GM12865 (cell line): Measurements from ENCODE around the gene GSDME.

Experiments used
- DNase-seq: peaks from one replicate; pipeline ENCODE4 v3.0.0; 2010; ENCODE audit warnings: low read depth
- H3K4me3 ChIP-seq: 2 replicates; pipeline ENCODE4 v1.5.1; 2011; ENCODE audit warnings: mild to moderate bottlenecking, low read depth, low read length, control low read depth
- TF ChIP-seq, protein P1 (sequence below): IDR thresholded peaks from 2 replicates; pipeline ENCODE4 v1.5.1; 2011; ENCODE audit warnings: low read length, control low read depth, low read depth, inconsistent platforms; ENCODE audit not compliant: insufficient read depth; ENCODE audit errors: missing control alignments

The GSDME gene

DNA sequence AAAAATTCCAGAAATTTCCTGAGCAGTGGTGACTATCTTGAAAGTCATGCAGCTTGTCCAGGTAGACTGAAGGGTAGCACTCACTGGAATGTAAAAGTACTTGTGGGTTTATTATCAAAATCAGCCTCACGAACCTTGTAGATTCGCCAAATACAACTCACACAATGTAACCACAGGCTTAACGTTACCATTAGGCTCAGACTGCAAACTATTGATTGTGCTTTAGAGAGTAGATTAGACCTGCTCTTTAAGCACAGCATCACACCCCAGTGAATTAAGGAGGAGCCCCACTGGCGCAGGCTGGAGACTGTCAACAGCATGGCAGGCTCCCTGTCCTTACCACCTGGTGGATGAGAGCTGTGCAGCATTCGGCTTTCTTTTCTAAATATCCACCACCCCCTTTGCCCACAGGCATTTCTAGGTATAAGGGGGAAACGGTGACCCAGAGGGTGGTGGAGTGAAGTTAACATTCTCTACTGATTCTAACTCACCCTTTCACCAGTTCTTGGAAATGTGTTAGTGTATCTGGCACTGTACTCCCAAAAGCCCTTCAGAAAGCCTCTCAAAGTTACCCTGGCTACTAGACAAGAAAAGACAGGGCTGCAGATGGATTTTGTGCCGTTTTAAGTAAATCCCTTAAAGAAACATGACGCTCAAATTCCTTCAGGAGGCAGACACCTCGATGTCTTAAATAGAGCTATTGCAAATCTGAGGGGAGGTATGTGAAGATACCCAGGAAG lies 56.6 kb downstream of the GSDME start:
- DNase-seq: no peak
- TF ChIP-seq, protein P1, sequence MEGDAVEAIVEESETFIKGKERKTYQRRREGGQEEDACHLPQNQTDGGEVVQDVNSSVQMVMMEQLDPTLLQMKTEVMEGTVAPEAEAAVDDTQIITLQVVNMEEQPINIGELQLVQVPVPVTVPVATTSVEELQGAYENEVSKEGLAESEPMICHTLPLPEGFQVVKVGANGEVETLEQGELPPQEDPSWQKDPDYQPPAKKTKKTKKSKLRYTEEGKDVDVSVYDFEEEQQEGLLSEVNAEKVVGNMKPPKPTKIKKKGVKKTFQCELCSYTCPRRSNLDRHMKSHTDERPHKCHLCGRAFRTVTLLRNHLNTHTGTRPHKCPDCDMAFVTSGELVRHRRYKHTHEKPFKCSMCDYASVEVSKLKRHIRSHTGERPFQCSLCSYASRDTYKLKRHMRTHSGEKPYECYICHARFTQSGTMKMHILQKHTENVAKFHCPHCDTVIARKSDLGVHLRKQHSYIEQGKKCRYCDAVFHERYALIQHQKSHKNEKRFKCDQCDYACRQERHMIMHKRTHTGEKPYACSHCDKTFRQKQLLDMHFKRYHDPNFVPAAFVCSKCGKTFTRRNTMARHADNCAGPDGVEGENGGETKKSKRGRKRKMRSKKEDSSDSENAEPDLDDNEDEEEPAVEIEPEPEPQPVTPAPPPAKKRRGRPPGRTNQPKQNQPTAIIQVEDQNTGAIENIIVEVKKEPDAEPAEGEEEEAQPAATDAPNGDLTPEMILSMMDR: no peak
- no peak overlapping the region for H3K4me3 ChIP-seq

DNA sequence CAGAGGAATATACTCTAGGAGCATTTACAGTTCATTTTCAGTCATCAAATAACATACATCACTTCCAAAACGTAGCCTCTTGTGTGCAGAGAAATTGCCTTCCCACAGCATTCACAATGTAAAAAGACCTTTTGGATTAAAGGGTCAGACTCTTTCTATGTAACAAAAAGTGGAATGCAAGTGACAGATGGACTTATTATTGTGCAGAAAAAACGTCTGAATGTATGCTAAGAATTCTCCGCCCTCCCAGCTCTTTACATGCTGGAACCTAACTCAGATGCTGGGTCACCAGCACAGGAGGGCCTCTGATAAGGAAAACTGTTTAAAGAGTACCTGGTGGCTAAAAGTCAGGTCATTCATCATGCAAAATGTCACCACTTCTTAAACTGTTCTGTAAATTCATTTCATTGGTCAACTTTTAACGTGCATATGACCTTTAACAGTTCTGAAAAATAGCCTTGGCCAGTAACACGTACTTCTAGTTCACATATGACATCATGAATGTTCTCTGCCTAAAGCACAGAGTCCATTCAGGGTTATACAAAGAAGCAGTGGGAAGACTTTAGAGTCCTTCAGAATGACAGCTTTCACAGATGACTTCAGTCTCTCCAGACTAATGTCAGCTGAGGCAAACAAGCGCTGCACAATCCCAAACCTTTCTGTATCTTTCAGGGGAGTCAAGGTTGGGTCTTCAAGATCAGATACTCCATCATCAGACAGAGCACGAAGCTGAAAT lies 58.6 kb downstream of the GSDME start:
- TF ChIP-seq, protein P1: no peak
- no peak overlapping the region for H3K4me3 ChIP-seq
- DNase-seq: no peak

DNA sequence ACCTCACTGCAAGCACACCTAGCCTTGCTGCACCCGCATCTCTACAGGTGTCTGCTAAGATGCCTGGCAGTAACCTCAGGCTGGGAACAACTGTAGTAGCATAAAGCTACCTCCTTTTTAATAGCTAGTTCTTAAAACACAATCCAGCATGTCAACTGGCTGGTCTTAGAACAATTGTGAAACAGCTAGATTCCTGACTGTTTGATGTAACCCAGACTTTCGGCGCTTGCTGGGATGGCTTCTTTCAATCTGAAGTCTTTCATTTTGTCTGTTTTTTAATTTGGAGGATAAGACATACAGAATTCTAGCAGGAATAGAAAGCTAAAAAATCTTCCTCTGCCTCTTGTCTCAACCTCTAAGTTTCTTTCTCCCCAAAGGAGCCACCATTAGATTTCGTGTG lies 59.8 kb downstream of the GSDME start:
- no peak overlapping the region for H3K4me3 ChIP-seq
- no peak for DNase-seq
- TF ChIP-seq, protein P1: no peak

DNA sequence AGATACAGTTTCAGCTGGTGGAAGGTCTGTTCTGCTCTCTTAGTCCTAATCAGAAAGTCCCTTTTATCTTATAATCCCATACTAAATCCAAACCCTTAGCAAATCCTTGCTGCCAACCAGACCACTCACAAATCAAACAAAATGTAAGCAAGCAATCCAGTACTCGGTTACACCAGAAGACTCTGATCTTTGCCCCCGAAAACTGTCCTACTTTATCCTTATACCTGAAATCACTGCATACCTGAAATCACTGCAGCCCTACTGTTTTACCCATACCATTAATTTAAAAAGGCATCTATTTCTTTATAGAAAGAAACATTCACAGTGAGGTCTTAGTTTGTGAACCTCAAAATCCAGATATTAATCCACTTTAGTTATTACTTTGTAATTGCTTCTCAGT lies 64.7 kb downstream of the GSDME start:
- no peak overlapping the region for H3K4me3 ChIP-seq
- no peak for DNase-seq
- TF ChIP-seq, protein P1: no peak

DNA sequence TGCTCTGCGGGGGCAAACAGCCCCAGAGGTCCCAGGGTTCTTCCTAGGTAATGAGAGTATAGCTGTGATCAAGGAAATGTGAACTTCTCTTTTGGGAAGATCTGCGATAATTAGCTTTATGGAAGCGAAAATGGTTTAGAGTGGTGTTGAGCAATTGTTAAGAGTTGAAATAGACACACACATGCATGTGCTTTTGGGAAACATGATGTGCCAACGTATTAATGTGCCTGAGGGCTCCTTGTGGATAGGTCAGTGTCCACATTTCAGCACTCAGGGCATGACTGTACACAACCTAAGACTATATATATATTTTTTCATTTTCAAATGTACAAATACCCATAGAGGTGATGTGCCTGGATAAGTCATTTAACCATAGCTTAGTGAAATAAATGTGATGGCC lies 67.0 kb downstream of the GSDME start:
- DNase-seq: no peak
- TF ChIP-seq, protein P1: no peak
- no peak overlapping the region for H3K4me3 ChIP-seq

DNA sequence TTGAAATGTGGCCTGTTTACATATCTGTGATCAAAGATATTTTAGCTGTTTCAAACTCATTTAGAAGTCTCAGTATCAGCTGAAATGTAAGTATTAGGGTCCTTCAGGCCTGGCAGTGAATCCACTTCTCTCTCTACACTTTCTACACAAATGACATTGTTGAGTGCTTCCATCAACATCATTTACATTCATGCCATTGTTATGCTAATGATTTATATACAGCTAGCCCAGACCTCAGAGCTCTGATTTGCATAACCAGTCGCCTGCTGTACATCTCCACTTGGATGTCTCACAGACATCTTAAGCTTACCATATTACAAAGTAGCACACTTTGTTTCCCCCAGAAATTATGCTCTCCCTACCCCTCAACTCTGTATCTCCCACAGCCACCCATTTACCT lies 71.6 kb downstream of the GSDME start:
- no peak overlapping the region for H3K4me3 ChIP-seq
- DNase-seq: no peak
- TF ChIP-seq, protein P1: no peak
